Measurements from ENCODE around the gene ACIN1.
A peak's percentile ranks its signal among the peaks of the same experiment; 100 is the strongest.

- no peak for TF ChIP-seq KLF13 (tag; IDR thresholded peaks at IDR 0.05; ENCODE audit: borderline replicate concordance, low read depth)
- TF ChIP-seq ATF3 (IDR thresholded peaks at IDR 0.05): no peak
- no peak; the same call in 1 of the 2 replicates for TF ChIP-seq ATF3 (CRISPR knock-in tag; conservative IDR thresholded peaks at IDR 0.05)
- no peak for TF ChIP-seq TAF7 (tag; IDR thresholded peaks at IDR 0.05)
- TF ChIP-seq MYC (IDR thresholded peaks at IDR 0.05; ENCODE audit: low read depth, low read length): no peak; the same call in 1 of the 2 replicates
- TF ChIP-seq MYC (CRISPR knock-in tag; IDR thresholded peaks at IDR 0.05; ENCODE audit: borderline replicate concordance, low read depth): peak; percentile 48; the same call in 1 of the 2 replicates
- peak; percentile 53 for TF ChIP-seq POLR2AphosphoS5 (IDR thresholded peaks at IDR 0.05; ENCODE audit: control insufficient read depth, insufficient read depth, low read depth, low read length)
- no peak for TF ChIP-seq ZBTB49 (CRISPR knock-in tag; IDR thresholded peaks at IDR 0.05; ENCODE audit: borderline replicate concordance)
These were observed 36.9 kb downstream of the ACIN1 start for GRCh38 chr14:23057757-23058653.

Data from K562 (cell line).